Dendritic cell treated with granulocyte-macrophage colony-stimulating factor and Interleukin-4, amounts not matched to agents 40 ng/mL and 50 ng/mL, for 4 days (primary cell): Measurements from ENCODE around the gene SFSWAP.
A peak's percentile ranks its signal among the peaks of the same experiment; 100 is the strongest.
"Not testable (repeated sequence)": the region's sequence is repeated elsewhere in the genome, so short reads cannot be mapped to it uniquely, and the experiment has no call there.

Experiments used
- H3K27ac Mint-ChIP-seq: one replicate; pipeline ENCODE4 v1.8.0; 2022; ENCODE audit warnings: mild to moderate bottlenecking, mixed read lengths
- H3K27me3 Mint-ChIP-seq: one replicate; pipeline ENCODE4 v1.8.0; 2022; ENCODE audit warnings: mild to moderate bottlenecking, mixed read lengths
- H3K36me3 Mint-ChIP-seq: one replicate; pipeline ENCODE4 v1.8.0; 2022; ENCODE audit warnings: low read depth, mixed read lengths
- H3K4me1 Mint-ChIP-seq: one replicate; pipeline ENCODE4 v1.8.0; 2022; ENCODE audit warnings: low read depth, mixed read lengths
- H3K4me3 Mint-ChIP-seq: one replicate; pipeline ENCODE4 v1.8.0; 2022; ENCODE audit warnings: mild to moderate bottlenecking, moderate library complexity, mixed read lengths
- H3K9me3 Mint-ChIP-seq: one replicate; pipeline ENCODE4 v1.8.0; 2022; ENCODE audit warnings: mixed read lengths
- intact Hi-C: fragments of 100-400 bp; cut with micrococcal nuclease; formaldehyde crosslinking; loops from one replicate; pipeline ENCODE4 v1.15.0; 2022

Gene SFSWAP

DNA sequence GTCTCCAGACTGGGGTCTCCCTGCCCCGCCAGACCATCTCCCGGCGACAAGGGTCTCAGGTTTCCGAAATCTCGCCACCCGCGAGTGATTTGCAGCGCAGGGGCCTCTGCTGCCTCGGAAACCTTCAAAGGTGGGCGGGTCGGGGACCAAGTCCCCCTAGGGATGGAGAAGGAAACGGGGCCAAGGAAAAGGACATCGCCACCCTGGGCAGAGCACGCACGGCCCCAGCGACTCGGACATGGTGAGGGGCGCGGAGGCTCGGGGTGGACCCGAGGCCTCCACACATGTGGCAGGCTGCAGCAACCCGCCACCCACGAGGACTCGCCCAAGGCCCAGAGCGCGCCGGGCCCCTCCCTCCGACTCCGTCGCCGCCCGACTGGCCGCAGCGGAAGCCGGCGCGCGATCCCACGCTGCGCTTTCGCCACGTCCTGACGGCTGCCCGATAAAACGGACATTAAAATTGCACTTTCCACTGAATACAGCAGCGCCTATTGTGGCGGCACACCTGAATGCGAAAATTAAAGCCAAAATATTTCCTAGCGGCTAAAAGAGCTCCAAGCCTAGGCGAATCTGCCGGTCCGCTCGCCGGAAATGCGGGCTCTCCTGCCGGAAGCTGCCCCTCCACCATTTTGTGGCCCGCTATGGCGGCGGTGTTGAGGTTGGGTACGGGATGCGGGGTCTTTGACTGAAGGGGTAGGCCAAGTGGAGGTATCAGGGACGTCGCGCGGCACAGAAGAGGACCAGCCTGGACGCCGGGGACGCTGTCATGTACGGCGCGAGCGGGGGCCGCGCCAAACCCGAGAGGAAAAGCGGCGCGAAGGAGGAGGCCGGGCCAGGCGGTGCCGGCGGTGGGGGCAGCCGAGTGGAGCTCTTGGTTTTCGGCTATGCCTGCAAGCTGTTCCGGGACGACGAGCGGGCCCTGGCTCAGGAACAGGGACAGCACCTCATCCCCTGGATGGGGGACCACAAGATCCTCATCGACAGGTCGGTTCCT, at the start of gene SFSWAP:
Gene SFSWAP, plus strand, starts transcription at position 627 of the 994 bp plus-strand sequence. Its CDS starts 140 bp downstream, at position 767.
- Mint-ChIP-seq H3K9me3 (no peaks in the 10 kb centered on the region), H3K27me3 (peaks cover 2% of the 10 kb centered on the region), H3K4me3 (peak within 1 kb of the TSS; percentile 98)

GRCh38 chr12:131661170-131661985, 49.5 kb upstream of the SFSWAP start:
- not testable (repeated sequence) for H3K4me1 Mint-ChIP-seq, H3K36me3 Mint-ChIP-seq, H3K4me3 Mint-ChIP-seq, H3K27ac Mint-ChIP-seq, H3K9me3 Mint-ChIP-seq
- intact Hi-C loops, result loop anchor here (10.0 kb wide), 1 partner anchor 367 kb away; no protein-coding TSS in a partner anchor
- H3K27me3 Mint-ChIP-seq, result peaks cover 23% of the 10 kb centered on the region

More for the DNA sequence above, at the start of gene SFSWAP:
- H3K36me3 Mint-ChIP-seq, result peaks cover 42% of the 10 kb centered on the region
- H3K27ac Mint-ChIP-seq, result peak within 1 kb of the TSS; percentile 100
- H3K4me1 Mint-ChIP-seq, result peaks cover 10% of the 10 kb centered on the region
- intact Hi-C loops, result loop anchor here (5.0 kb wide), 1 partner anchor 103 kb away; no protein-coding TSS in a partner anchor

- H3K9me3 Mint-ChIP-seq, H3K27ac Mint-ChIP-seq, H3K4me3 Mint-ChIP-seq, H3K4me1 Mint-ChIP-seq, H3K36me3 Mint-ChIP-seq: not testable (repeated sequence)
- peaks cover 23% of the 10 kb centered on the region for H3K27me3 Mint-ChIP-seq
- intact Hi-C loops, result loop anchor here (10.0 kb wide), 1 partner anchor 367 kb away; no protein-coding TSS in a partner anchor
Measured at GRCh38 chr12:131661986-131662288, 49.0 kb upstream of the SFSWAP start.

DNA sequence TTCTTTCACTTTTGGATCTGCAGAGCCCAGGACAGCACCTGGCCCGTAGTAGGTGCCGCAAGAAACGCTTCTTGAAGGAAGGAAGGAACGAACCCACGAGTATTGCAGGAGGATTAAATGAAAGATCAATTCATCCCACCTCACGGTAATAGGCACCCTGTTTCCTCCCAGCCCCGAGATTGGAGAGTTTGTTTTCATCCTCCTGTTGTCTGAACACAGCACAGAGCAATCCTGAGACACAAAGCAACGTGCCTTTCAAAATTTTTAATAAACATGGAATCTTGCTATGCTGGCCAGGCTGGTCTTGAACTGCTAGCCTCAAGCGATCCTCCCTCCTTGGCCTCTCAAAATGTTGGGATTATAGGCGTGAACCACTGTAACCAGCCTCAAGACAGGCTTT, 48.5 kb upstream of the SFSWAP start:
- Mint-ChIP-seq H3K4me1 (peaks cover 12% of the 10 kb centered on the region), H3K27me3 (peaks cover 23% of the 10 kb centered on the region)
- H3K36me3 Mint-ChIP-seq, H3K9me3 Mint-ChIP-seq, H3K4me3 Mint-ChIP-seq, H3K27ac Mint-ChIP-seq: not testable (repeated sequence)
- intact Hi-C loops, result loop anchor here (10.0 kb wide), 1 partner anchor 368 kb away; no protein-coding TSS in a partner anchor

- intact Hi-C loops, result loop anchor here (10.0 kb wide), 1 partner anchor 371 kb away; no protein-coding TSS in a partner anchor
- H3K27me3 Mint-ChIP-seq, result peaks cover 23% of the 10 kb centered on the region
- not testable (repeated sequence) for H3K36me3 Mint-ChIP-seq, H3K4me3 Mint-ChIP-seq, H3K4me1 Mint-ChIP-seq, H3K27ac Mint-ChIP-seq, H3K9me3 Mint-ChIP-seq
Measured at GRCh38 chr12:131665666-131666065, 45.2 kb upstream of the SFSWAP start.

GRCh38 chr12:131666486-131666885, 44.4 kb upstream of the SFSWAP start:
- not testable (repeated sequence) for H3K36me3 Mint-ChIP-seq
- intact Hi-C loops, result loop anchor here (10.0 kb wide), 1 partner anchor 372 kb away; no protein-coding TSS in a partner anchor

GRCh38 chr12:131666978-131667601, 43.8 kb upstream of the SFSWAP start:
- not testable (repeated sequence) for H3K4me3 Mint-ChIP-seq, H3K9me3 Mint-ChIP-seq, H3K4me1 Mint-ChIP-seq, H3K36me3 Mint-ChIP-seq
- Mint-ChIP-seq H3K27ac (peak overlapping the region; percentile 90), H3K27me3 (peaks cover 26% of the 10 kb centered on the region)
- intact Hi-C loops, result loop anchor here (10.0 kb wide), 1 partner anchor 372 kb away; no protein-coding TSS in a partner anchor

More at GRCh38 chr12:131666486-131666885, 44.4 kb upstream of the SFSWAP start:
- not testable (repeated sequence) for H3K4me1 Mint-ChIP-seq, H3K9me3 Mint-ChIP-seq, H3K4me3 Mint-ChIP-seq
- H3K27ac Mint-ChIP-seq, result peak overlapping the region; percentile 90
- H3K27me3 Mint-ChIP-seq, result peaks cover 26% of the 10 kb centered on the region

DNA sequence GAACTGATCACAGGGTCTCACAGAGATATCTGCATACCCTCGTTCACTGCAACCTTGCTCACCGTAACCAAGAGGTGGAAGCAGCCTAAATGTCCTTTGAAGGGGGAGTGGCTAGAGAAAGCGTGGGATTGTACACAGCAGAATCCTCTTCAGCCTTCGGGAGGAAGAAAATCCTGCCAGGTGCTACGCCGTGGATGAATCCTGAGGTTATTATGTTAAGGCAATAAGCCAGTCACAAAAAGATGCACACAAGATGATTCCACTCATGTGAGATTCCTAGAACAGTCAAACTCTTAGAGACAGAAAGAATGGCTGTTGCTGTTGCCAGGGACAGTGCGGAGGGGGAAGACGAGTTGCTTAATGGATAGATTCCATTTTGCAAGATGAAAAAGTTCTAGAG, 39.6 kb upstream of the SFSWAP start:
- H3K4me1 Mint-ChIP-seq, result peaks cover 29% of the 10 kb centered on the region
- intact Hi-C loops, result no loop called here
- no peaks in the 10 kb centered on the region for H3K36me3 Mint-ChIP-seq
- peaks cover 26% of the 10 kb centered on the region for H3K27me3 Mint-ChIP-seq
- H3K4me3 Mint-ChIP-seq, result no peak overlapping the region
- H3K9me3 Mint-ChIP-seq, result peaks cover 10% of the 10 kb centered on the region
- H3K27ac Mint-ChIP-seq, result no peak overlapping the region

- intact Hi-C loops, result no loop called here
Measured at GRCh38 chr12:131671871-131672270, 39.0 kb upstream of the SFSWAP start.

DNA sequence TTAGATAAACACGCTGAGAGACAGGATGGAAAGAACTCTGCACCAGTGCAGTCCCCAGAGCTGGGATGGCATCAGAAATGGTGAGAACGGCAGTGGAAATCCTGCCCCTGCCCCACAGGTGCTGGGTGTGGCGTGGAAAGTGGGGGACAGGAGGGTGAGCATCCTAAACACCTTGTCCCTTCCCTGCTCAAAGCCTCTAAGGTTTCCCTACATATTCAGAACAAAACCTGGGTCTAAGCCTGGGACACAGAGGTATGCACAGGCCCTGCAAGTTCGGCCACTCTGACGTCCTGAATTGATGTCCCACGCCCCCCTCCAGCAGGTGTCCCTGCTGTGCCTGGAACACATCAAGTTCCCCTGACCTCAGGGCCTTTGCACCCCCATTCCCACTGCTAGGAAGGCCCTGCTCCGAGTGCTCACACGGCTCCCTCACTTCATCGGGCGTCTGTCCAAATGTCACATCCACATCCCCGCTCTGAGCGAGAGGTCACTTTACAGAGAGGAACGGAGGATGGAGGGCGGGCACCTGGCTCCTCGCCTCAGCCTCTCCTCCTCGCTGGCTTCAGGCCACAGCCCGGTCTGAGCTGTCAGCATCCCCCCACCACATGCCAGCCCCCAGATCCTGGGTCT, 38.5 kb upstream of the SFSWAP start:
- peaks cover 25% of the 10 kb centered on the region for H3K27me3 Mint-ChIP-seq
- intact Hi-C loops, result no loop called here
- H3K27ac Mint-ChIP-seq, result peak overlapping the region; percentile 86
- no peak overlapping the region for H3K4me3 Mint-ChIP-seq
- peaks cover 20% of the 10 kb centered on the region for H3K4me1 Mint-ChIP-seq
- H3K9me3 Mint-ChIP-seq, result peaks cover 10% of the 10 kb centered on the region
- no peaks in the 10 kb centered on the region for H3K36me3 Mint-ChIP-seq

More at GRCh38 chr12:131671871-131672270, 39.0 kb upstream of the SFSWAP start:
- Mint-ChIP-seq H3K36me3 (no peaks in the 10 kb centered on the region), H3K27me3 (peaks cover 26% of the 10 kb centered on the region), H3K27ac (no peak overlapping the region), H3K4me3 (no peak overlapping the region), H3K4me1 (peaks cover 26% of the 10 kb centered on the region), H3K9me3 (peaks cover 10% of the 10 kb centered on the region)

GRCh38 chr12:131672941-131673887, 37.7 kb upstream of the SFSWAP start:
- no peak overlapping the region for H3K4me3 Mint-ChIP-seq
- H3K27ac Mint-ChIP-seq, result peak overlapping the region; percentile 86
- no peaks in the 10 kb centered on the region for H3K36me3 Mint-ChIP-seq

GRCh38 chr12:131673888-131674257, 37.0 kb upstream of the SFSWAP start:
- peaks cover 20% of the 10 kb centered on the region for H3K4me1 Mint-ChIP-seq
- H3K36me3 Mint-ChIP-seq, result no peaks in the 10 kb centered on the region
- intact Hi-C loops, result no loop called here
- H3K9me3 Mint-ChIP-seq, result peaks cover 10% of the 10 kb centered on the region
- peaks cover 23% of the 10 kb centered on the region for H3K27me3 Mint-ChIP-seq
- H3K4me3 Mint-ChIP-seq, result no peak overlapping the region
- peak overlapping the region; percentile 86 for H3K27ac Mint-ChIP-seq

More at GRCh38 chr12:131672941-131673887, 37.7 kb upstream of the SFSWAP start:
- intact Hi-C loops, result no loop called here
- peaks cover 20% of the 10 kb centered on the region for H3K4me1 Mint-ChIP-seq
- peaks cover 24% of the 10 kb centered on the region for H3K27me3 Mint-ChIP-seq
- H3K9me3 Mint-ChIP-seq, result peaks cover 10% of the 10 kb centered on the region
